Chondrocyte (in vitro differentiated cells): Measurements from ENCODE around the gene GGTA1. TPM values are rescaled to one million over a fixed set of nuclear protein-coding genes. Genes with fewer than 3 reads are reported as not detected.
A peak's percentile ranks its signal among the peaks of the same experiment; 100 is the strongest.

Experiments
- DNase-seq: peaks from one replicate; pipeline ENCODE4 v3.0.0; 2021; ENCODE audit warnings: mixed read lengths, low spot score
- H3K27ac Mint-ChIP-seq: one replicate; pipeline ENCODE4 v1.8.0; 2021; ENCODE audit warnings: mild to moderate bottlenecking, moderate library complexity, mixed read lengths; ENCODE audit not compliant: unreplicated experiment
- H3K27me3 Mint-ChIP-seq: 2 replicates; pipeline ENCODE4 v1.8.0; 2021; ENCODE audit warnings: low read depth, mixed read lengths
- H3K36me3 Mint-ChIP-seq: 2 replicates; pipeline ENCODE4 v1.8.0; 2021; ENCODE audit warnings: low read depth, mixed read lengths
- H3K4me1 Mint-ChIP-seq: 2 replicates; pipeline ENCODE4 v1.8.0; 2021; ENCODE audit warnings: low read depth, mild to moderate bottlenecking, mixed read lengths
- H3K4me3 Mint-ChIP-seq: one replicate; pipeline ENCODE4 v1.8.0; 2021; ENCODE audit warnings: mild to moderate bottlenecking, moderate library complexity, mixed read lengths; ENCODE audit not compliant: unreplicated experiment
- H3K9me3 Mint-ChIP-seq: 2 replicates; pipeline ENCODE4 v1.8.0; 2021; ENCODE audit warnings: low read depth, mixed read lengths
- total RNA-seq: library from RNA; stranded (reverse); gene quantifications from 3 replicates; pipeline ENCODE4 v1.2.1, GENCODE V29; 2021
- TF ChIP-seq, protein P1 (sequence below): fragments of 200-600 bp; sonication (generic); IDR thresholded peaks from 2 replicates; pipeline ENCODE4 v1.5.0; 2021; ENCODE audit warnings: antibody characterized with exemption, mild to moderate bottlenecking, moderate library complexity

GGTA1 gene
- total RNA-seq, 1 donor from 2014 or later, result 3.2 TPM

DNA sequence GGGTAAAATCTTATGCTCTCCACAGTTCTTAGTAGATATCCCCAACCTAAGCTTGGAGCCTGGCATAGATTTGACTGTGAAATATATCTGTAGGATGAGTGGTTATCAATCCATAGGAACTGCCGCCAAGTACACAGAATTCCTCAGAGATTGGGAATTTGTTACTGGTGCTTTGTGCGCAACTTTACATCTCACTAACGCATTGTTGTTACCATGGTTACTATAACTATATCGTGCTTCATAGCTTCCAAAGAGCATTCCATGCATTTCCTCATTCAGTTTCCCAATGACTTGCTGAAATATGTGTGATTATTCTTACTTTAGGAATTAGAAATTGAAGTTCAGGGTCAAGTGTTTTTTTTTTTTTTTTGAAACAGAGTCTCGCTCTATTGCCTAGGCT, 9.5 kb upstream of the GGTA1 start:
- no peak for DNase-seq
- TF ChIP-seq, protein P1, sequence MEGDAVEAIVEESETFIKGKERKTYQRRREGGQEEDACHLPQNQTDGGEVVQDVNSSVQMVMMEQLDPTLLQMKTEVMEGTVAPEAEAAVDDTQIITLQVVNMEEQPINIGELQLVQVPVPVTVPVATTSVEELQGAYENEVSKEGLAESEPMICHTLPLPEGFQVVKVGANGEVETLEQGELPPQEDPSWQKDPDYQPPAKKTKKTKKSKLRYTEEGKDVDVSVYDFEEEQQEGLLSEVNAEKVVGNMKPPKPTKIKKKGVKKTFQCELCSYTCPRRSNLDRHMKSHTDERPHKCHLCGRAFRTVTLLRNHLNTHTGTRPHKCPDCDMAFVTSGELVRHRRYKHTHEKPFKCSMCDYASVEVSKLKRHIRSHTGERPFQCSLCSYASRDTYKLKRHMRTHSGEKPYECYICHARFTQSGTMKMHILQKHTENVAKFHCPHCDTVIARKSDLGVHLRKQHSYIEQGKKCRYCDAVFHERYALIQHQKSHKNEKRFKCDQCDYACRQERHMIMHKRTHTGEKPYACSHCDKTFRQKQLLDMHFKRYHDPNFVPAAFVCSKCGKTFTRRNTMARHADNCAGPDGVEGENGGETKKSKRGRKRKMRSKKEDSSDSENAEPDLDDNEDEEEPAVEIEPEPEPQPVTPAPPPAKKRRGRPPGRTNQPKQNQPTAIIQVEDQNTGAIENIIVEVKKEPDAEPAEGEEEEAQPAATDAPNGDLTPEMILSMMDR, result no peak
- H3K36me3 Mint-ChIP-seq, result no peaks in the 10 kb centered on the region
- H3K27me3 Mint-ChIP-seq, result peaks cover 17% of the 10 kb centered on the region
- no peak overlapping the region for H3K27ac Mint-ChIP-seq
- no peak overlapping the region for H3K4me3 Mint-ChIP-seq
- peaks cover 12% of the 10 kb centered on the region for H3K4me1 Mint-ChIP-seq
- peaks cover 3% of the 10 kb centered on the region for H3K9me3 Mint-ChIP-seq

DNA sequence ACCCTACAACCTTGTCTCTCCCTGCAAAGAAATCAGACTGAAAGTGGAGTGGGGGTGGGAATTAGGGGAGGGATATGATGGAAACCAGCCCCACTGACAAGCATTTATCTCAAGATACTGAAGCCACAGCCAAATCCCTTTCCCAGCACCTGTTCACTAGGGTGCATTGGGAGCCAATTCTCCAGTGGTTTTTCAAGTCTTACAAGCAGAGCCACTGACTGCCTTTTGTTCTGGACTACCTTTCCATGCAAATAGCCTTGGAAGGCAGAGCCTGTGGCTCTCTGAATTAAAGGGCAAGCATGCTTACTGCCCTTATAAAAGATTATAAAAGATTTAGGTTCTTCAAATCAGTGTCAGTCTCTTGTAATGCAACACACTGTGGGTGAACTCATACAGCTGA, 8.8 kb upstream of the GGTA1 start:
- Mint-ChIP-seq H3K4me1 (peaks cover 17% of the 10 kb centered on the region), H3K4me3 (no peak overlapping the region), H3K9me3 (peaks cover 3% of the 10 kb centered on the region), H3K27ac (no peak overlapping the region), H3K36me3 (no peaks in the 10 kb centered on the region), H3K27me3 (peaks cover 17% of the 10 kb centered on the region)
- TF ChIP-seq, protein P1, result no peak
- no peak for DNase-seq

DNA sequence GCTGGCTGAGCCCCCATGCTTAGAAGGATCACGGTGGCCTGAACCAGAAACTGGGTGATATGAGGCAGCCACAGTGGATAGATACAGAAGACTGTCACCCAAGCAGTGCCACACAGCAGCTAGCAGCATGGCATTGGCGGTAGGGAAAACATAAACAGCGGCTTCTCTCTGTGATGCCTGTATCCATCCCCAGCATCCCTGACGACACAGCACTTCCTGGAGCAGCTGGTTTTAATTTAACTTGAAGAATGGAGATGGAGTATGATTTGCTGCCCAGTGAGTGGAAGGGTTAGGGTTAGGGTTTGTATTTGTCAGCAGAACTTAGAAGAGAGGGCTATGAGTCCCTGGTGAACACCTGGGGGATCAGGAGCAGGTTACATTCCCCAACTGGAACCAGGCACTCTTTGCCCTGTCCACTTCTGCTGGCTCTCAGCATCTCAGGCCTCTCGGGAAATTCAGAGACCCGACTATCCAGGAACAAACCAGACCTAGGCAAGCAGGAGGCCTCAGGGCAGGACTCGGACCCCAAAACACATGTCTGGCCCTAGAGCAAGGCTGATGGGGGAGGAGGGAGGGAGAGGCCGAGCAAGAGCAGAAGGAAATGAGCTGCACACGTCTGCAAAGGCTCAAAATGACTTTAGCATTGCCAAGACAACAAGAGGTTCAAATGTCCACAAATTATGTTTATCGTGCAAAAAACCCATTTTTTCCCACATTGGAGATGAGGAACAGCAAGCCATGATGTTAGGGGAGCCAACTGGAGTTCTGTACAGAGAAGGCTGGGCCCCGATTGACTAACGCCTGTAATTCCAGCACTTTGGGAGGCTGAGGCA, 6.5 kb upstream of the GGTA1 start:
- Mint-ChIP-seq H3K4me1 (peaks cover 23% of the 10 kb centered on the region), H3K36me3 (no peaks in the 10 kb centered on the region), H3K27me3 (peaks cover 17% of the 10 kb centered on the region), H3K4me3 (no peak overlapping the region), H3K27ac (no peak overlapping the region), H3K9me3 (peaks cover 3% of the 10 kb centered on the region)
- peak; percentile 39 for DNase-seq
- TF ChIP-seq, protein P1, result no peak

DNA sequence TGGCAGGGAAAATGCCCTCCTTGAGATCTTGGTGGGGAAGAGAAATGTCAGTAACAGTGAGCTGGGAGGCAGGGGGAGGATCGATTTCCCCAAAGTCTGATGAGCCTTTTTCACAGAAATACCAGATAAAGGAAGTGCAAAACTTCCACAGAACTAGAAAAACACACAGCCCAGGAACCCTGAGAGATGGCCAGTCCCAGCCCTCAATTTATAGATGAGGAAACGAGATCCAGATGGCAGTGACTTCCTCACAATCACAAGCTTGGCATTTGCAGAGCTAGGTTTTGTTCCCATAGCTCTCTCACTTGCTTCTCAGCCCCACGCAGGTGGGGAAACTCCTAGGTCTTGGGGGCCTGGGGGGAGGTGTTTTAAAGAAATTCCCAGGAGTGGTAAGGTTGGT, 3.8 kb upstream of the GGTA1 start:
- H3K4me3 Mint-ChIP-seq, result no peak overlapping the region
- TF ChIP-seq, protein P1, result no peak
- H3K36me3 Mint-ChIP-seq, result no peaks in the 10 kb centered on the region
- peak overlapping the region; percentile 90 for H3K27ac Mint-ChIP-seq
- peaks cover 37% of the 10 kb centered on the region for H3K4me1 Mint-ChIP-seq
- DNase-seq, result no peak
- H3K27me3 Mint-ChIP-seq, result peaks cover 18% of the 10 kb centered on the region
- no peaks in the 10 kb centered on the region for H3K9me3 Mint-ChIP-seq

DNA sequence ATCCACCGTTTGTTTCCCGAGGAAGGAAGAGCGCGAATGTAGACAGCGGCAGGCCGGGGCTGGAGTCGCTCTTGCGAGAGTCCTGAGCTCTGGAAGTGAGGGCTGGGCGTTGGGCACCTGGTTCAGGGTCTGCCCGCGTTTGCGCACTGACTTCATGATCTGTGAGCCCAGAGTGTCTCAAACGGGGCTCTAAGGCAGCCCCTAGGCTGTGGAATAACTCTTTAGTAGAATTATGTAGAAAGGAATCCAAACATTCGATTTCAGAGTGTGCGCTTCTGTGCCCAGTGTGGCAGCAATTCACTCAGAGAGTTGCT, 478 bp upstream of the GGTA1 start:
- H3K4me1 Mint-ChIP-seq, result peaks cover 35% of the 10 kb centered on the region
- H3K27ac Mint-ChIP-seq, result peak overlapping the region; percentile 77
- H3K36me3 Mint-ChIP-seq, result peaks cover 6% of the 10 kb centered on the region
- H3K27me3 Mint-ChIP-seq, result peaks cover 13% of the 10 kb centered on the region
- H3K4me3 Mint-ChIP-seq, result peak overlapping the region; percentile 86
- DNase-seq, result no peak
- H3K9me3 Mint-ChIP-seq, result peaks cover 8% of the 10 kb centered on the region
- TF ChIP-seq, protein P1, result no peak
